ENCODE data around the gene FBH1.
"Not testable (repeated sequence)": the region's sequence is repeated elsewhere in the genome, so short reads cannot be mapped to it uniquely, and the experiment has no call there.

The FBH1 gene

DNA sequence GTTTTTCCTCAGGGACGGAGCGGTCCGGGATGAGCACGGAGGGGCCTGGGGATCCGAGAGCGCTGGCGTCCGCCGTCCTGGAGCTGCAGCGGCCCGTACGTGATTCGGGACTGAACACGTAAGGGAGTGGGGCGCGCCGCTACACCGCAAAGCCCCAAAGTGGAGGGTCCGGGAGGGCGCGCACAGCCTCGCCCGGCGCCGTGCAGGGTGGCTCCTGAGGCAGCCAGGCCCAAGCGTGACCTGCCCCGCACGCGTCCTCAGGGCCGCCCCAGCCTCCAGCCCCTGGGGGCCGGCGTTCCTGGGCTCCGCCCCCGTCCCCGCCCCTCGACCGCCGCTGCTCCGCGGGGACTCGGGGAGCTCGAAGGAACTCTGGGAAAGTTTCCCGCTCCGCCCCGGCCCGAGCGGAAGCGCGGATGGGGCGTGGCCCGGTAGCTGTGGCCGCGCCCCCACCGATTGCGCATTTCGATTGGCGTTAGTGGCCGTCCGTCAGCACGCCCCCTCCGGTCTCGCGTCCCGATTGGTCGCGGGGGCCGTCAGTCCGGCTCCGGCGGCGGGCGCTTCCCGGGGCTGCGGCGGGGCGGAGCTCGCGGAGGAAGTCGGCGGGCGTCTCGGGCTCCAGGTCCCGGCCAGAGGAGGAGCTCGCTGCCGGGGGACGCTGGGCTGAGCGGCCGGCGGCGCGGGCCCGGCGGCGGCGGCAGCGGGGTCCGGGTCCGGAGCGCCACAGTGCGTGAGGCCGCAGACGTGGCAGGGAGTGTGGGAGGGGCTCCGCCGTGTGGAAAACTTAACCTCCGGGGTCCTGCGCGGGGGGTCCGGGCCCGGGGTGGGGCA is at the start of gene FBH1, which contains the start of gene ANKRD16:
FBH1 (plus strand) TSS at position 620 of the 828 bp plus-strand sequence; CDS start at position 723, 103 bp downstream.
ANKRD16 (minus strand) TSS at position 270 of the 828 bp plus-strand sequence. CDS start 539 bp downstream, outside the sequence.
- DNase-seq, result peak; percentile 100

DNA sequence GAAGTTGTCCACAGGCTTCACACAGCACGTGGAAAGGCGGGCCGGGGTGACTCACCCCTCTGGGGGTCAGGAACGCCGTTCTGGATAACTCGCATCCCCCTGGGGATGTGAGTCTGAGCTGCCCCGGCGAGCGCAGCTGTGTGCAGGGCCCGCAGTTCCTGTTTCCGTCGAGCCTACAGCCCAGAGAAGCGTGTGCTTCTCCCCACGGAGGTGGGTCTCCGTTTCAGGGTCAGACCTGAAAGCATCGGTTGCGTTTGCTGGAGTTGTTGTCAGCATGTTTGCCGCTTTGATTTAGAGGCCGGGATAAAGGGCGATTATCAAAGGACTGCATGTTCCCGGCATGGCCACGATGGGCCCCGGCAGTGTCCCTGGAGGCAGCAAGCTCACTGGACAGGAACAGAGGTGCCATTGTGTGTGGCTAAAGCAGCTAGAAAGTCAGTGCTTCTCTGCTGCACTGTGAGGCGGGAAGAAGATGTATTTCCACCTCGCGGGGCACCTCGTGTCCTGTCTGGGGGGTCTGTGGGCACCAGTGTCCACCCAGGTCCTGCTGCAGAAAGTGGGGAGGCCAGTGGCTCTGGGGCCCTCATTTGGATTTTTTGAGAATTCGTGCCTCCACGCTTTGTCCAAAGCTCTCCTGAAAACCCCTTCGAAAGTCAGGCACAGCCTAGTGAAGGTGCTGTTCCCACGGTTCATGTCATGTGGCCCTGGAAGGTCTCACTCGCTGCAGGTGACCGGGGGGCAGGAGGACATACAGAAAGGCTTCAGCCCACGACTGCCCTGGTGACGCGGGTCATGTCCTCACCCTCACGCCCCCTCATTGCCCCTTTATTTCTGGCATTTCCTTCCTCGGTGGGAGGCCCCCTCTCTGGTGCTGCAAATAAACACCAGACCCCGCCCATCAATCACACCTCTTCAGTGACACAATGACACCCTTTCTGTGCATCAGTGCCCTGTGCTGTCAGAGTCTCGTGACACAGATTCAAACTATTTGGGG is 49.4 kb upstream of the FBH1 start:
- DNase-seq, result peak; percentile 22

DNA sequence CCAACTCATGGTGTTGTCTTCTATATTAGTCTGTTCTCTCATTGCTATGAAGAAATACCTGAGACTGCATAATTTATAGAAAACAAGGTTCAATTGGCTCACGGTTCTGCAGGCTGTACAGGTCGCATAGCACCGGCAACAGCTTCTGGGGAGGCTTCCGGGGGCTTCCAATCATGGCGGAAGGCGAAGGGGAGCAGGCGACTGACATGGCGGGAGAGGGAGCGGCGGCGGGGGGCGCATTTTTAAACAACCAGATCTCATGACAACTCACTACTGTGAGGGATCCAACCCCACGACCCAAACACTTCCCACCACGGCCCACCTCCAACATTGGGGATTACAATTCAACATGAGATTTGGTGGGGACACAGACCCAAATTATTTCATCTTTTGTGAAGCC is 48.1 kb upstream of the FBH1 start:
- no peak for DNase-seq

DNA sequence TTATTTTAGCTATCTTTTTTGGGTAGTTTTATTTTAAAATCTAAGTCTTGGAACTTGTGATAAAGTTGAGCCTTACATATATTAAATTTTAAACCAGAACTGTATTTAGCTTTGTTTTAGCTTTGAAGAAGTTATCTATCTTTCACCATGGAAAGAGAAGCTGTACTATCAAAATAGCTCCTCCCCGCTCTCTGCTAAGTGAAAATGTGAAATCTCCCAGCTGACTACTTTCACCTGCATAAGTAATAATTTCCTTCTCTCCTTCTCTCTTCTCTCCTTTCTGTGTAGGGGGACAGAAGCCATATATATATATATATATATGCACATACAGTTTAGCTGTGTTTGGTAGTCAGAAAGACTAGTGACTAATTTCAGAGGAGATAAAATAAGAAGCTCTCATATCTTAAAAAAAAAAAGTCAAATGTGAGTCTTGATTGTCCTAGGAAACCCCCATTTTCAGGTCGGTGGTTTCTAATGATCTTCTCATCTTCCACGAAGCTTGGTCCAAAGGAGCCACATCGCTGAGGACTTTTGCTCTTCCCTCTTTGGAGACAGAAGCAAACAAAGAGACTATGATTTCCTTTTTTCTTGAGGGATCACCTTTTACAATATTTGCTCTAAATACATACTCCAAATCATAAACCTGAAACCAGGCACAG is 46.2 kb upstream of the FBH1 start:
- no peak for DNase-seq

DNA sequence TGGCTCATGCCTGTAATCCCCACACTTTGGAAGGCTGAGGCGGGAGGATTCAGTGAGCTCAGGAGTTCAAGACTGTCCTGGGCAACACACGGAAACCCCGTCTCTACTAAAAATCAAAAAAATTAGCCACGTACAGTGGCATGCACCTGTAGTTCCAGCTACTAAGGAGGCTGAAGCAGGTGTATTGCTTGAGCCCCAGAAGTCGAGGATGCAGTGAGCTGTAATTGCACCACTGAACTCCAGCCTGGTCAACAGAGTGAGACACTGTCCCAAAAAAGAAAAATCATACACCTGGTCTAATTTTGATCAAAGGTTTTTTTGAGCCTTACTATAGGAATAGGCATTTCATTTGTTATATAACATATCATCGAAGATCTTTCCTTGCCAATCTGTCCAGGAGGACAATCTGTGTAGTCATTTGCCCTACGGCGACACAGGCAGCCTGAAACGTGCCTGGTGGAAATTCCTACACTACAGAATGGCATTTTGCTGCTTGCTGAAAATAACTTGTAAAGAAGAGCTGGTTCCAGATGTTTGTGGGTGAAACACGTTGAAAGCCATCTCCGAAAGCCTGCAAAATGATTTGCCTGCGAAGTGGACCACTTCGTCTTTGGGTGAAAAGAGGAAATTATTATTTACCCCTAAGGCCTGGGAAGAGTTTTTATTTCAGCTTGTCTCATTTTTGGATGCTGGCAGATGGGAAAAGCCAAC is 45.5 kb upstream of the FBH1 start:
- no peak for DNase-seq

DNA sequence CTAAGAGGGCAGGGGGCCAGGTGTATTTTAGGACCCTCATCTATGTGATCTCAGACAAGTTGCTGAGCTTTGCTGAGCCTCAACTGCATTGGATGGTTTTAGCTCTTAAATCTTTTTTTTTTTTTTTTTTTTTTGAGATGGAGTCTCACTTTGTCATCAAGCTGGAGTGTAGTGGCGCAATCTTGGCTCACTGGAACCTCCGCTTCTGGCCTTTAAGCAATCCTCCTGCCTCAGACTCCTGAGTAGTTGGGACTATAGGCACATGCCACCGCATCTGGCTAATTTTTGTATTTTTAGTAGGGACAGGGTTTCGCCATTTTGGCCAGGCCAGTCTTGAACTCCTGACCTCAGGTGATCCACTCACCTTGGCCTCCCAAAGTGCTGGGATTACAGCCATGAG is 43.4 kb upstream of the FBH1 start:
- peak; percentile 49 for DNase-seq

DNA sequence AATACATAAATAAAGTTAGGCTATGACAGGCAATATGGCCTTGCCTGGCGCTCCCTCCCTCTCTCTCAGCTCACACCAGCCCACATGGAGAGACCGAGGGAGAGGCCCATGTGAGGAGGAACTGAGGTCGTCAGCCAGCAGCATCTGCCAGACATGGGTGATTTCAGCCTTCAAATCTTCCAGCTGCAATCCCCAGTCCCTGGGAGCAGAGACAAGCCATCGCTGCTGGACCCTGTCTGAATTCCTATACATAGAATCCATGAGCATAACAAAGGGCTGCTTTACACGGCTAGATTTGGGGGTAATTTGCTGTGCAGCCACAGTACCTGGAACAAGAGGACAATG is 35.9 kb upstream of the FBH1 start:
- peak; percentile 21 for DNase-seq

DNA sequence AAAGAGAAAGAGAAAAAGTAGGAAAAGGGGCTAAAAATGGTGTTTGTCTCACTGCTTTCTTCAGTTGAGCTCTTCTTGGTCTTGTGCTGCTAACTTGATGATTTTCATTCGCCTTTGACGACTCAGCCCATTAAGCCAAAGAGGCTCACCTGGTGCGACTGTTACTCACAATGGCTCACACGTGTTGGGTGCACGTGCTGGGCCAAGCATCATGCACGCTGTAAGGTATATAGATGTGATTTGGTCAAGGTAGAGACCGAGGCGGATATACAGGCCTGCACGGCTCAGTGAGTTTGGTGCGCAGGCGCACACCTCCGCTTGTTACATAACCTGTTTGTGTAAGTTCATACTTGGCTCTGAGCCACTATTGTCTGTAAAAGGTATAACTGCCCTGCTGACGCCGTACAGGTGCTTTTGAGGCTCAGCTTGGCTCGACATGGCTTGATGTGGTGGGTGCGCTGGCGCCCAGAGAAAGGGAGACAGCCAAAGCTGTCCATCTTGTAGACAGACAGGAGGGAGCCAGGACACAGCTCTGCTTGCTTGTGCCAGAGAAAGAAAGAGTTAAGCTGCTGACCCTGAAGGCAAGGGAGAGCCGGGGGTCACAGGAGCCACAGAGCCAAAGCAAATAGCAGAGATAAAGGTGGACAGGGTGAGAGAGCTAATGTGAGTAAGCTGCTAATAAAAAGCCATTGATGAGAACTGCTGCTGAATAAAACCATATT is 33.9 kb upstream of the FBH1 start:
- no peak for DNase-seq

DNA sequence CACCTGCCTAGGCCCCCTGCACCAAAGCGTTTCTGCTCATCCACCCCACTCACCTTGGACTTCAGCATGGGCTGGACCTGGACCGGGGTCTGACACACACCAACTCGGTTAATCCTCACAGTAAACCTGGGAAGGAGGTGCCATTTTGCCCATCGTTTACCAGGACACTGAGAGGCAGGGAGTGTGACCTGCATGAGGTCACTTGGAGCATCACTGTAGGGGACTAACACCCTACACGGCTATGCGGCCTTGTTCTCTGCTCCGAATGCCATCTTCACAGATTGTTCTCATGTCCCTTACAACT is 33.4 kb upstream of the FBH1 start:
- no peak for DNase-seq

DNA sequence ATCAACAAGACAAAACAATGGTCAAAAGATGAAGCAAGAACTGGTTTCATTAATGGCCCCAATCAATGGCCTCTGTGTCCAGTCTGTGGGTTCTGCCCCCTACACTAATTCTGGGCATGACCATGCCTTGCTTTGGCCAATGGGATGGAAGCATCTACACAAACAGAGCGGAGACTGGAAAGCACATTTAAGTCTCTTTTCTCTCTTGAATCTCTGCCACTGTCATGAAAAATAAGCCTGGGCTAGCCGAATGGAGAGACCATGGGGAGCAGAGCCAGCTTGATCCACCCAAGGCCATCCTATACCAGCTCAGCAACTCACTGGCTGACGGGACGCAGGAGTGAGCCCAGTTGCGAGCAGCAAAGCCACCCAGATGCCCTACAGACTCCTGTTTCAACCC is 31.2 kb upstream of the FBH1 start:
- DNase-seq, result no peak

DNA sequence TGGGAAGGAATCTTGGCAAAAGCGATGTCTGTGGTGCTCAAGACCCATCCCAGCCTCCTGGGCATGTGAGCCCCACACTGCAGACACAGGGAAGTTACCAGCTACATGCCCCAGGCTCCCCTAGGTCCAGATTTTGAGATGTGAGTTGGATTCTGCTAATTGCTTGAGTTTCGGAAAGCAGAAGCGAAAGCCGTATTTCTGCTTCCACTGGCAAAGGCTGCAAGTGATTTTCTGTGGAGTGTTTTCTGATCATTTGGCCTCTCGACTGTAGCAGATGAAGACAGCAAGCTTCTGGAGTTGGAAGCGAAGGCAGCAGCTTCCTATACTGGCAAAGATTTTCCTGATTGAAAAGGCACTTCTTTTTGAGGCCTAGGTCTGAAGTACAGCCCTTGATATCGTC is 30.0 kb upstream of the FBH1 start:
- peak; percentile 47 for DNase-seq

DNA sequence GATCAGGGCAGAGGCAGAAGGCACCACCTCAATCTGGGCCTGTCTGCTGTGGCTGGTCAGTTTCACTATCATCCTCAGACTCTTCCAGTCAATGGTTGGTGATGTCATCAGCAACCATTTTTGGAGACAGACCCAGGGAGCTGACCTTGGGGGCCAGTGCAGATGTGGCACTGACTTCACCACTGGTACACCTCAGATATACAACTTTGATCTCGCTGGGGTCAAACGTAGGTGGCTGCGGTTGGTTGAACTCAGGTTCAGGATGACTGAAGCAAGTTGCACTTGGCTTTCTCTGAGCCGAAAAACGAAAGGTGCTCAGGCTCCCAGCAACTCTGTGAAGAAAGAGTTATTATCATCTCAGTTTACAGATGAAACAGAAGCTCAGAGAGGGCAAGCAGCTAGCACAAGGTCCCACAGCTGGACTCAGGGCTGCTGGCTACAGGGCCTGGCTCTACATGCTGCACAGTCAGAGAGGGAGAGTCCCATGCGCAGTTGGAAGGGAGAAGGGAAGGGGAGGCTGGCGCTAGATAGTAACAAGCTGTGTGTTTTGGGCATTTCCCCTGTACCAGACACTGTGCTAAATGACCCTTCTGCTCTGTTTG is 27.6 kb upstream of the FBH1 start:
- peak; percentile 55 for DNase-seq

DNA sequence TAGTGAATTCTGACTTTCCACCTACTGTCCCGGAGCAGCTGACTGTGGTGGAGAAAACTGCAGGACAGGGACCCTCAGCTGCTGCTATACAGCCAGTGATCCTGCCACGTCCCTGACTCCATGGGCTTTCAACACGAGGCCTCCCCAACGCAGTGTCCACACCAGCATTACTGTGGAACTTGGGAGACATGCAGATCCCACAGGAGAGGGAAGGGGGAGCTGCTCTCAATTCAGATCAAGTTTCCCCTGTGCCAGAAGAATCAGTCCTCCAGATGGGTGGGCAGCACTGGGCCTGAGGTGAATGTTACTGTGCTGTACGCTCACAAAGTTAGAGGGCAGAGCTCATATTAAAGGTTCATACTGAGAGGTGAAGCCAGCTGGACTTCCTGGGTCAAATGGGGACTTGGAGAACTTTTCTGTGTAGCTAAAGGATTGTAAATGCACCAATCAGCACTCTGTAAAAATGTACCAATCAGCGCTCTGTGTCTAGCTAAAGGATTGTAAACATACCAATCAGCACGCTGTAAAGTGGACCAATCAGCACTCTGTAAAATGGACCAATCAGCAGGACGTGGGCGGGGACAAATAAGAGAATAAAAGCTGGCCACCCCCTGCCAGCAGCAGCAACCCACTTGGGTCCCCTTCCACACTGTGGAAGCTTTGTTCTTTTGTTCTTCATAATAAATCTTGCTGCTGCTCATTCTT is 26.9 kb upstream of the FBH1 start:
- DNase-seq, result not testable (repeated sequence)

DNA sequence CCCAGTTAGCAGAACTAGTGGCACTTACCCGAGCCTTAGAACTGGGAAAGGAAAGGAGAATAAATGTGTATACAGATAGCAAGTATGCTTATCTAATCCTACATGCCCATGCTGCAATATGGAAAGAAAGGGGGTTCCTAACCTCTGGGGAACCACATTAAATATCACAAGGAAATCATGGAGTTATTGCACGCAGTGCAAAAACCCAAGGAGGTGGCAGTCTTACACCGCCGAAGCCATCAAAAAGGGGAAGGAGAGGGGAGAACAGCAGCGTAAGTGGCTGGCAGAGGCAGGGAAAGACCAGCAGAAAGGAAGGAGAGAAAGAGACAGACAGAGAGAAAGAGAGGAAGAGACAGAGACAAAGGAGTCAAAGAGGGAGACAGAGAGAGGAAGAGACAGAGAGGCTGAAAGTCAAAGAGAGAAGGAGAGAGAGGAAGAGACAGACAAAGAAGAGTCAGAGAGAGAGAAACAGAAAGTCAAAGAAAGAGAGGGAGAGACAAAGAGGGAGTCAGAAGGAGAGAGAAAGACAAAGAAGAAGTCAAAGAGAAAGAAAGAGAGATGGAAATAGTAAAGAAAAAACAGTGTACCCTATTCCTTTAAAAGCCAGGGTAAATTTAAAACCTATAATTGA is 23.5 kb upstream of the FBH1 start:
- peak; percentile 29 for DNase-seq

DNA sequence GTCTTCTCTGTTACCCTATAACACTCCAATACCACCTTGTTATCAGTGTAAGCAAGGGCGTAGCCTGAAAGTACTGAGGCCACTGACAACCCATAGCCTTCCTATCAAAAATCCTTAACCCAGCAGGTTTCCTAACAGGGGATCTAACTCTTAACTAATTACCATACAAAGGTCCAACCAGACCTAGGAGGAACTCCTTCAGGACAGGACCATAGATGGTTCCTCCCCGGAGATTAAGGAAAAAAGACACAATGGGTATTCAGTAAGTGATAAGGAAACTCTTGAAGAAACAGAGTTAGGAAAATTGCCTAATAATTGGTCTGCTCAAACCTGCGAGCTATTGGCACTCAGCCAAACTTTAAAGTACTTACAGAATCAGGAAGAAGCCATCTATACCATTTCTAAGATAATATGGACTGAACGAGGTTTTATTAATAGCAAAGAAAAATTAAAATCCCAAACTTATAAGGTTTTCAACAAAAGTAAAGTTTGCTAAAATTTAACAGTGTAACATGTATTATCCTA is 22.9 kb upstream of the FBH1 start:
- peak; percentile 30 for DNase-seq

DNA sequence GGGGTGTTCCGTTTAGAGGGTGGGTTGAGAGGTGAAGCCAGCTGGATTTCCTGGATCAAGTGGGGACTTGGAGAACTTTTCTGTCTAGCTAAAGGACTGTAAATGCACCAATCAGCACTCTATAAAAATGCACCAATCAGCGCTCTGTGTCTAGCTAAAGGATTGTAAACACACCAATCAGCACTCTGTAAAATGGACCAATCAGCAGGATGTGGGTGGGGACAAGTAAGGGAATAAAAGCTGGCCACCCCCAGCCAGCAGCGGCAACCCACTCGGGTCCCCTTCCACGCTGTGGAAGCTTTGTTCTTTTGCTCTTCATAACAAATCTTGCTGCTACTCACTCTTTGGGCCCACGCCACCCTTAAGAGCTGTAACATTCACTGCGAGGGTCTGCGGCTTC is 21.7 kb upstream of the FBH1 start:
- not testable (repeated sequence) for DNase-seq

DNA sequence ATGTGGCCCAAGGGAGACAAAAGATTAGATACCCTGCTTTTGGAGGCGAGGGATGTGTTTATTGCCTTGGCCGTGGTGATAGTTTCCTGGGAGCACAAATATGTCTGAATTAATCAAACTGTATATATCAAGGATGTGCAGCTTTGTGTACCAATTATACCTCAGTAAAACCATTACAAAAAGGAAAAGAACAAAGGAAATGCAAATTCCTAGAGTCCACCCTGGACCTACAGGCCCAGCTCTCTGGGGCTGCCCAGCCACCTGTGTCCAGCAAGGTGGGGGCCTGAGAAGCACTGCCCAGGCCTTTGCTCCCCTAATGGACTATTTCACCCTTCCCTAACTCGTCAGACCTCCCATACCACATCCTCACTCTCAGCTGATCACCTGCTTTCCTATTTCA is 20.9 kb upstream of the FBH1 start:
- DNase-seq, result no peak

DNA sequence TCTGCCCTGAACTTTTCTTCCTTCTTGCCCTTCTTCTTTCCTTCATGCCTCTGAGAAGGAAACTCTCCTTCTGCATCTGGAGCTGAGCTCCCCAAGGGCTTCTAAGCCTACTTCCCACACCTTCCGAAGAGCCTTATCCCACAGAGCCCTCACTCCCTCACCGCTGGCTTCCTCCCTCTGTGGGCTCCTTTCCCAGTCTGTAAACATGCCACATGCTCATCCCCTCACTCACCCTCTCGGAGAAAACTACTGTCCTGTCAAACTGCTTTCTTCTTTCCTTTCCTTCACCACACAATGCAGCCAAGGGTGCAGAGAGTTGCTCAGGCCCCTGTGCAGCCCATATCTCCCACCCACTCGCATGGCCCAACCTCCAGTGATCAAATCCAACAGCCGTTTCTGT is 18.4 kb upstream of the FBH1 start:
- DNase-seq, result no peak

DNA sequence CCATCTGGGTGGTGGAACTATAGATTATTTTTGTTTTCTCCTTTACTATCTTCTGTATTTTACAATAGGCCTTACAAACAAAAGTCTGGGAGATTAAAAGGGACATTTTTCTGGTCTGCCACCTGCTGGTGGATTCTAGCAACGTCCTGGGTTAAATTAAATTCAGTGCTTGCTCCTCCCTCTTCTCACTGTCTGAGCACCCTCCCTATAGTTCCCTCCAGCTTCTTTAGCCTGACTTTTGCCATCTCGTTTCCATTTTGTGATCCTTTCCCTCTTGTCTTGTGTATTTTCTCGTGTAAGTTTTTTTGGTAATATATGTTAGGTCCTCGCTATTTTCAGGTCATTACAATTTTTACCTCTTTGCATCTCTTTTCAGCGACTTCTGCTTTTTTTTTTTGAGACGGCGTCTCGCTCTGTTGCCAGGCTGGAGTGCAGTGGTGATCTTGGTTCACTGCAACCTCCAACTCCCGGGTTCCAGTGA is 16.5 kb upstream of the FBH1 start:
- peak; percentile 84 for DNase-seq

DNA sequence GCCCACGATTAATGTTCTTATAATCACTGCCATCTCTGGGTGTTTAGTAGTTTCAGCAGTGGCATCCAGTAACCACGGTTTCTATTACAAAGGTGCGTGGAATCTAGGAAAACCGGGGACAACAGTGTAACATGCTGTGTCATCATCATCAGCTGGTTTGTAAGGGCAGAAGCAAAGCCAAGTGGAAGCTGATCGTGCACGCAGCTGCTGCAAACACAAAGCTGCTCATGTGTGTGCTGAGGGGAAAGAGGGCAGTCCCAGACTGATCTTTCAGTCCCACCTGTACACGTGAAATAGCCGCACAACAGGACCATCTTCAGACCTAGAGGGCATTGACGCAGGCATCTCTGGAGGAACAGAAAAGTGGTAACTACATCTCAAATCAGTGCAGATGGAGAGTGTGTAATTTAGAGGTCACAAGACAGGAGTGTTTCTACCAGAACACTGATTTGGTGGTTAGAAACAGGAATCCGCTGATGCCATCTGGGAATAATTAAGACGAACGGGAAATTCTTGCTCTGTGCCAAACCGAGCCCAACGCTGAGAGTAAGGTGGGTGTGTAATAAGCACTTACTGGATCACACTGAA is 13.8 kb upstream of the FBH1 start:
- no peak for DNase-seq

Measured in suppressor macrophage treated with lipopolysaccharide for 4 hours (primary cell).